Colon (tissue), 2 donors: ENCODE measurements around the gene ATF1.
"Not testable (repeated sequence)": the region's sequence is repeated elsewhere in the genome, so short reads cannot be mapped to it uniquely, and the experiment has no call there.

Source experiments
- FAIRE-seq: peaks from 2 replicates; lab custom pipeline; 2012; peaks lifted over from hg19 to GRCh38; lab: Jason Lieb, UNC
- donor health status: control.
- donor health status: control.

ATF1 gene

GRCh38 chr12:50753232-50753769 lies 10.6 kb upstream of the ATF1 start:
- no peak for FAIRE-seq

- FAIRE-seq: no peak
Observed at GRCh38 chr12:50764286-50765094, 589 bp downstream of the ATF1 start.

GRCh38 chr12:50765095-50765911 lies 1.4 kb downstream of the ATF1 start:
- no peak for FAIRE-seq

- no peak for FAIRE-seq
Observed at GRCh38 chr12:50768391-50768790, 4.5 kb downstream of the ATF1 start.

- FAIRE-seq: not testable (repeated sequence)
Observed at GRCh38 chr12:50768813-50769212, 4.9 kb downstream of the ATF1 start.

GRCh38 chr12:50771409-50771808 lies 7.5 kb downstream of the ATF1 start:
- no peak for FAIRE-seq

GRCh38 chr12:50772470-50772869 lies 8.6 kb downstream of the ATF1 start:
- no peak for FAIRE-seq

GRCh38 chr12:50772877-50773276 lies 9.0 kb downstream of the ATF1 start:
- no peak for FAIRE-seq

- no peak for FAIRE-seq
Observed at GRCh38 chr12:50775251-50775650, 11.3 kb downstream of the ATF1 start.

GRCh38 chr12:50776749-50777728 lies 13.1 kb downstream of the ATF1 start:
- no peak for FAIRE-seq

GRCh38 chr12:50778663-50779590 lies 15.0 kb downstream of the ATF1 start:
- peak; percentile 21 for FAIRE-seq

- no peak for FAIRE-seq
Observed at GRCh38 chr12:50780013-50780412, 16.1 kb downstream of the ATF1 start.

GRCh38 chr12:50784501-50784900 lies 20.6 kb downstream of the ATF1 start:
- FAIRE-seq: no peak

GRCh38 chr12:50785406-50786001 lies 21.6 kb downstream of the ATF1 start:
- FAIRE-seq: no peak

GRCh38 chr12:50786498-50787231 lies 22.8 kb downstream of the ATF1 start:
- FAIRE-seq: no peak

GRCh38 chr12:50787618-50788017 lies 23.7 kb downstream of the ATF1 start:
- no peak for FAIRE-seq

GRCh38 chr12:50788561-50788960 lies 24.7 kb downstream of the ATF1 start:
- no peak for FAIRE-seq

GRCh38 chr12:50790081-50790480 lies 26.2 kb downstream of the ATF1 start:
- no peak for FAIRE-seq

- FAIRE-seq: no peak
Observed at GRCh38 chr12:50799908-50800307, 36.0 kb downstream of the ATF1 start.
